Small intestine (tissue), 7 donors: Measurements from ENCODE around the gene FZR1. TPM values are rescaled to one million over a fixed set of nuclear protein-coding genes. Genes with fewer than 3 reads are reported as not detected.

ENCODE experiments used
- DNase-seq, 2 donors: peaks; one replicate each; pipeline versions ENCODE4 v3.0.0 to v3.0.0-alpha.2; 2013
- FAIRE-seq: peaks from 2 replicates; lab custom pipeline; 2012; peaks lifted over from hg19 to GRCh38; lab: Jason Lieb, UNC
- H3K27ac ChIP-seq, 3 donors: one replicate each; pipeline ENCODE4 v1.5.1; 2013; ENCODE audit warnings: low read length in 2 of 3, mild to moderate bottlenecking in 2 of 3, control low read depth in 1 of 3, inconsistent platforms in 1 of 3, low read depth in 1 of 3, moderate library complexity in 1 of 3
- H3K27me3 ChIP-seq, 3 donors: one replicate each; pipeline ENCODE4 v1.6.1; 2013; ENCODE audit warnings: low read length in 3 of 3, inconsistent platforms in 1 of 3; ENCODE audit not compliant: control insufficient read depth in 3 of 3, insufficient read depth in 3 of 3
- H3K36me3 ChIP-seq, 3 donors: one replicate each; pipeline ENCODE4 v1.6.1; 2013; ENCODE audit warnings: low read length in 3 of 3, inconsistent platforms in 1 of 3, low read depth in 1 of 3, mild to moderate bottlenecking in 1 of 3, moderate library complexity in 1 of 3; ENCODE audit not compliant: control insufficient read depth in 3 of 3, insufficient read depth in 2 of 3
- H3K4me1 ChIP-seq, 3 donors: one replicate each; pipeline ENCODE4 v1.6.1; 2013; ENCODE audit warnings: low read length in 2 of 3, inconsistent platforms in 1 of 3, low read depth in 1 of 3, mild to moderate bottlenecking in 1 of 3, moderate library complexity in 1 of 3; ENCODE audit not compliant: control insufficient read depth in 3 of 3, insufficient read depth in 2 of 3
- H3K4me3 ChIP-seq, 3 donors: one replicate each; pipeline ENCODE4 v1.5.1; 2013; ENCODE audit warnings: low read length in 3 of 3, control low read depth in 1 of 3, inconsistent platforms in 1 of 3, low read depth in 1 of 3, mild to moderate bottlenecking in 1 of 3, moderate library complexity in 1 of 3
- H3K9me3 ChIP-seq, 2 donors: one replicate each; pipeline ENCODE4 v1.6.1; 2013; ENCODE audit warnings: low read depth in 1 of 2, low read length in 1 of 2; ENCODE audit not compliant: control insufficient read depth in 2 of 2, insufficient read depth in 1 of 2
- WGBS, 3 donors: extraction: QIAGEN DNeasy Blood & Tissue Kit; methylation state at CpG; one replicate each; pipeline ENCODE4 v1.1.7; 2013; 5-methylcytosine and 5-hydroxymethylcytosine counted together
- polyA plus RNA-seq, 4 donors: library from polyadenylated mRNA; stranded (reverse) in 3 of 4; unstranded in 1 of 4; fragments of 200-250 nt in 3 of 4; fragments of 120-200 nt in 1 of 4; gene quantifications; one replicate each; pipeline versions ENCODE4 v1.2.1 to v1.2.3, GENCODE V29; 2013
- donor health status: healthy with polysubstance abuse.
- donor health status: control.
- donor health status: control.
- donor health status: Bipolar disorder and iron deficiency.
- donor health status: healthy.

Gene FZR1
- polyA plus RNA-seq, 4 donors, result 29.5 to 39.0 (median 32.6) TPM

DNA sequence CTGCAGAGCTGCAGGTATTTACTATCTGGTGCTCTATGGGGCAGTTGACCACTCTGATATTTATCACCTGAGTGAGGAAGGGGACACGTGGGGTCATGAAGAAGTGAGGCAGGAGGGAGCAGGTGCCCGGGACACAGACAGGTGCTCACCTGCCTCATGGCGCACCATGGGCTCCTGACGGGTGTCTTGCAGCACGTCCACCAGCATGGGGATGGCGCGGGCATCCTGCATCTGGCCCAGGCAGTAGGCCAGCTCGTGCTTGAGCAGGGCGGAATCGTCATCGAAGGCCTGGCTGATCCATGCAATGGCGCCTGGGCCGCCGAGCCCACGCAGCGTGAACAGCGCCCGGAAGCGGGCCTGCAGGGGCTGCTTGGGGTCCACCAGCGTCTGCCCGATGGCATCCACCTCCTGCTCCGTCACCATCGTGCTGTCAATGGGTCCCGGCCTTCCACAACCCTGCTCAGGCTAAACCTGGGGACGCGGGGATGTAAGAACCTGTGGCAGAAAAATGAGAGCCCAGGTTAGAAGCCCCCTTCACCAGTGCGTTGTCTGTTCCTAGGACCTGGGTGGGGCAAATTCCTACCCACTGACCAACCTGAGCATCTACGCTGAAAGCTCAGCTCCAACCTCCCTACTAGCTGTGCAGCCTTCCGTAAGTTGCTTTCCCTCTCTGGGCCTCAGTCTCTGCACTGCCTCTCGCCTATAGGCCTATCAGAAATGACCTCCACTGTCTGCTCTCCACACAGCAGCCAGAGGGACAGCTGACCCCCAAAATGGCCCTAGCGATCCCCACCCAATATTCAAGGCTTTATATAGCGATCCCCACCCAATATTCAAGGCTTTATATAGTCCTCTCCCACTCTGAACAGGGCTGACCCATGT is 9.5 kb upstream of the FZR1 start:
- 95 to 97% (median 96%) methylated on average over 31 to 32 of the region's 32 CpGs for WGBS, 3 donors
- no peak for FAIRE-seq

DNA sequence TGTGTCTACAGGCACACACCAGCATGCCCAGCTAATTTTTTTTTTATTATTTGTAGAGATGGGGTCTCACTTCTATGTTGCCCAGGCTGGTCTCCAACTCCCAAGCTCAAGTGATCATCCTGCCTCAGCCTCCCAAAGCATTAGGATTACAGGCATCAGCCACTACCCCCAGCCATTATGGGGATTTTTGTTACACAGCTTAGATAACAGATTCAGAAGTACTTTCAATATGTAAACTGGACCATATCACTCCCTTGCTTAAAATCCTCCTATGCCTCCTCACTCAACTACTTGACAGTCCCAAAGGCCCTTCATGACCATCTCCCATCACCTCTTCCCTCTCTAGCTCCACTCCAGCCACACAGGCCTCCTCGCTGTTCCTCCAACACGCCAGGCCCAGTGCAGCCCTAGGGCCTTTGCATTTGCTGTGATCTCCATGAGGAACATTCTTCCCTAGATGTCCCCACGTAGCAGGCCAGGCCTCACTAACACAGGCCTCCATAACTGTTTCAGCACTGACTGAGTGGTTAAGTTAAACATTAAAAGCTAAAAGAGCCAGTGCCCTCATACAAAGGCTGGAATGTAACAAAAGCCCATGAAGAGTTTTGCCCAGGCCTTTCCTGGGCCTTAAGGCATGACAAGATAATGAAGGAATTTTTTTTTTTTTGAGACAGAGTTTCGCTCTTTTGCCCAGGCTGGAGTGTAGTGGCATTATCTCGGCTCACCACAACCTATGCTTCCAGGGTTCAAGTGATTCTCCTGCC is 8.2 kb upstream of the FZR1 start:
- H3K36me3 ChIP-seq, result peaks cover 0 to 49% (median 4%) of the 10 kb centered on the region in 3 donors
- FAIRE-seq (no peak), DNase-seq (no peak)
- H3K9me3 ChIP-seq, result no peaks in the 10 kb centered on the region
- no peak overlapping the region for H3K27ac ChIP-seq
- no peaks in the 10 kb centered on the region for H3K27me3 ChIP-seq
- peaks cover 0 to 4% (median 0%) of the 10 kb centered on the region in 3 donors for H3K4me1 ChIP-seq
- WGBS, 3 donors, result 96 to 98% (median 97%) methylated on average over 5 of the region's 5 CpGs
- no peak overlapping the region for H3K4me3 ChIP-seq

More for the DNA sequence above, 9.5 kb upstream of the FZR1 start:
- Histone ChIP-seq H3K4me3 (no peak overlapping the region), H3K27ac (no peak overlapping the region), H3K36me3 (peaks cover 2 to 61% (median 7%) of the 10 kb centered on the region in 3 donors), H3K9me3 (no peaks in the 10 kb centered on the region), H3K27me3 (no peaks in the 10 kb centered on the region), H3K4me1 (peaks cover 0 to 4% (median 0%) of the 10 kb centered on the region in 3 donors)
- no peak for DNase-seq

DNA sequence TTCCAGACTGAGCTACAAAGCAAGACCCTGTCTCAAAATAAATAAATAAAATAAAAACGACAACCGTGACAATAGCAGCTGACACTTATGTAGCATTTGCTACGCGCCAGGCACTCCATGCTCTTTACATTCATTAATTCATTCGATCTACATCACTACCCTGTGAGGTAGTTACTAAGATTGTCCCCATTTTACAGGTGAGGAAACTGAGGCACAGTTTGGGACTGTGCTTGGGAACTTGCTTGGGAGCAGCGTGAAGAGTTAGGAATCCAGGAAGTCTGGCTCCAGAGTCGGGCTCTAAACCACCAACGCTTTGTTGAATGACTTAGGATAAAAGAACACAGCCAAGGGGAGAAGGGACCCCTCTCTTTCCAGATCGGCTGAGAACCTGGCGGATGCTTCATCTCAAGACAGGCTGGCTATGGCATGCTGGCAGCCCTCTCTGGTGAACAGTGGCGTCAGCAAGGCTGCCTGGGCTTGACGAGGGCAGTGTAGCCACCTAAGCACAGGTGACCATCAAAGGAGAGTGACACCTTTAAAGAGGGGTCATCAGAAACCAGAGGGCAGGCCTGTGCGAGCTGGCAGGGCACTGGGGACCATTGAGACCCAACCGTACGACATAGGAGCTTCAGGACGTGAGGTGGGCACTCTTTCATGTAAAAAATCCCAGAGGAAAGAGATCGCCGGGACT is 6.2 kb upstream of the FZR1 start:
- H3K27ac ChIP-seq, result peak overlapping the region; percentile 67 to 96 (median 86)
- H3K4me3 ChIP-seq, result peak overlapping the region; percentile 63 to 96 (median 66)
- H3K9me3 ChIP-seq, result no peaks in the 10 kb centered on the region
- H3K4me1 ChIP-seq, result peaks cover 0 to 4% (median 0%) of the 10 kb centered on the region in 3 donors
- no peak for FAIRE-seq
- DNase-seq, result no peak
- peaks cover 0 to 32% (median 0%) of the 10 kb centered on the region in 3 donors for H3K36me3 ChIP-seq
- WGBS, 3 donors, result 23 to 24% (median 23%) methylated on average over 18 of the region's 18 CpGs
- no peaks in the 10 kb centered on the region for H3K27me3 ChIP-seq

DNA sequence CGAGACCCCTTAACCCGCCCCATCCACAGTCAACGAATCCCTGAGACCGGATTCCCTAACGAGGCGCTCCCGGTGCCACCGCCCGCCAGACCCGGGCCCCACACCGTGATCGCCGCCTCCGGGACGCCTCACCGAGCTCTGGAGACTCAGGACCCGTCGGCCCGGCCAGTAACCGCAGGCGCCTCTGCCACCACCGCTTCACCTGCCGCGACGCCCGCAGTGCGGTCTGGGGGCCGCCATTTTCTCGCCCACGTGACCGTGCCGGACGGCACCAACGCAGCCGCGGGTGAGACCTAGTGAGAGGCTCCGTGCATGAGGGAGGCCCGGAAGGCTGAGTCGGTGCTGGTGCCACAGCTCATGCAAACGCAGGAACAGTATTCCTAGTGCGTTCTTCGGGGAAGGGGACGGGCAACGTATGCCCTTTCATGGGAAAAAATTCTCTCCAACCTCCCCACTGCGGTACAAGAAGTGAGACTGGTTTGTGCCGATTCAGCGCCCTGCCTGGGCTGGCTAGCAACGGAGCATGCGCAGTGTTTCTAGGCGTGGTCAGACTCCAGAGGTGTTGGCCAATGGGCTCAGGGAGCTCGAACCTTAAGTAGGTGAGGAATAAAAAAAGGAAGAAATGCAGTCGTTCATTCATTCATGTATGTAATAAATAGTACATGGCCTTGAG is 5.5 kb upstream of the FZR1 start, which contains the start of gene DOHH:
TSS of gene DOHH (minus strand) at position 246 of the 673 bp plus-strand sequence. CDS start 3,860 bp downstream, outside the sequence.
- peak; percentile 98 to 99 for DNase-seq
- Histone ChIP-seq H3K27ac (peak within 1 kb of the TSS; percentile 67 to 96 (median 86)), H3K4me1 (peaks cover 0 to 4% (median 0%) of the 10 kb centered on the region in 3 donors), H3K36me3 (peaks cover 0 to 25% (median 0%) of the 10 kb centered on the region in 3 donors), H3K4me3 (peak within 1 kb of the TSS; percentile 63 to 96 (median 66)), H3K9me3 (no peaks in the 10 kb centered on the region), H3K27me3 (no peaks in the 10 kb centered on the region)
- WGBS, 3 donors, result 0% methylated on average over 41 to 52 of the region's 52 CpGs
- FAIRE-seq, result no peak

DNA sequence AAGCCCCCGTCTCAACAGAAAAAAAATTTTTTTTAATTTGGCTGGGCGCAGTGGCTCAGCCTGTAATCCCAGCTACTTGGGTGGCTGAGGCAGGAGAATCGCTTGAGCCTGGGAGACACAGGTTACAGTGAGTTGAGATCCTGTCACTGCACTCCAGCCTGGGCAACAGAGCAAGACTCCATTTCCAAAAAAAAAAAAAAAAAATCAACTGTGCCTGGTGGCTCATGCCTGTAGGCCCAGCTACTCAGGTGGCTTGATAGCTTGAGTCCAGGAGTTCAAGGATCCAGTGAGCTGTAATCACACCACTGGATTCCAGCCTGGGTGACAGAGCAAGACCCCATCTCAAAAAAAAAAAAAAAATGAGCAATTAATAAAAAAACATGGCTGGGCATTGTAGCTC is 4.3 kb upstream of the FZR1 start:
- H3K4me3 ChIP-seq, result no peak overlapping the region
- no peaks in the 10 kb centered on the region for H3K27me3 ChIP-seq
- no peak overlapping the region for H3K27ac ChIP-seq
- DNase-seq (no peak), FAIRE-seq (no peak)
- H3K9me3 ChIP-seq, result no peaks in the 10 kb centered on the region
- H3K36me3 ChIP-seq, result peaks cover 0 to 13% (median 0%) of the 10 kb centered on the region in 3 donors
- WGBS, 3 donors, result 86 to 92% (median 89%) methylated on average over 3 of the region's 3 CpGs
- peaks cover 0 to 4% (median 0%) of the 10 kb centered on the region in 3 donors for H3K4me1 ChIP-seq

DNA sequence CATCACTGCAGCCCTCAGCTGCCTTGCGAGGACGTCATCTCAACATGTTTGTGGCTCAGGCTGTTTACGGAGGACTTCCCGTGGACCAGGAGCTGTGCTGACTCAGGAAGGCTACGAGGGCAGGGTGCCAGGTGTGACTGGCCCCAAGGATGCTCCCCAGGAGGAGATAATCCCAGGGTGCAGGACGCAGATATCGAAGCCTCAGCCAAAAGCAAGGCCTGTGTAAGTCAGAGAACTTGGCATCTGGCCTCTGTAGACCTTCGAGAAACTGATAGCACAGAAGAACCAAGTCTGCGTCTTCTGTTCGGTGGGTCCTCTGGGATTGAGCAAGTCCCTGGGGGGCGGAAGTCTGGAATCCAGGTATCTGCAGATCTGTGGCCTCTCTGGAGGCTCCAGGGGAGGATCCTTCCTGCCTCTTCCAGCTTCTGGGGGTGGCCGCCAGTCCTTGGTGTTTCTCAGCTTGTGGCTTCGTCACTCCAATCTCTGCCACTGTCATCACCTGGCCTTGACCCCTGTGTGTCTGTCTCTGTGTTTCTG is 3.0 kb upstream of the FZR1 start:
- WGBS, 3 donors, result 80 to 88% (median 84%) methylated on average over 13 of the region's 13 CpGs
- FAIRE-seq, result no peak

DNA sequence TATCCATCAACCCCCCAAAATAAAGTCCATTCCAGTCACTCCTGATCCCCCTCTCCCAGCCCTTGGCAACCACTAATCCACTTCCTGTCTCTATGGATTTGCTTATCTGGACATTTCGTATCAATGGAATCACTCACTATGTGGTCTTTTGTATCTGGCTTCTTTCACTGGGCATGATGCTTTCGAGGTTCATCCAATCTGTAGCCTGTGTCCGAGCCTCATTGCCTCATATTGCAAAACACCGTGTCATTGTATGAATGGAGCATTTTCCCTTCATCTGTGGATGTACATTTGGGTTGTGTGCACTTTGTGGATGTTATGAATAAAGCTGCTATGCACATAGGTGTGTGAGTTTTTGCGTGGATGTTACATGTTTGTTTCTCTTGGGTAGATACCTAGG is 1.4 kb upstream of the FZR1 start:
- Histone ChIP-seq H3K27ac (no peak overlapping the region), H3K4me1 (peaks cover 0 to 16% (median 4%) of the 10 kb centered on the region in 3 donors), H3K9me3 (no peaks in the 10 kb centered on the region), H3K4me3 (no peak overlapping the region), H3K27me3 (no peaks in the 10 kb centered on the region), H3K36me3 (peaks cover under 1 to 16% (median 2%) of the 10 kb centered on the region in 3 donors)
- peak in 1 of 2 donors; percentile 22 for DNase-seq
- WGBS, 3 donors, result 77 to 89% (median 83%) methylated on average over 5 of the region's 5 CpGs
- FAIRE-seq, result no peak

More for the DNA sequence above, 3.0 kb upstream of the FZR1 start:
- no peak for DNase-seq
- H3K4me1 ChIP-seq, result peaks cover 0 to 9% (median 0%) of the 10 kb centered on the region in 3 donors
- no peaks in the 10 kb centered on the region for H3K9me3 ChIP-seq
- no peak overlapping the region for H3K27ac ChIP-seq
- H3K27me3 ChIP-seq, result no peaks in the 10 kb centered on the region
- H3K36me3 ChIP-seq, result peaks cover 0 to under 1% (median 0%) of the 10 kb centered on the region in 3 donors
- no peak overlapping the region for H3K4me3 ChIP-seq
